Thyroid gland (tissue), 4 donors: ENCODE data around the gene THRSP. TPM values are rescaled to one million over a fixed set of nuclear protein-coding genes. Genes with fewer than 3 reads are reported as not detected.
"Not testable (repeated sequence)": the region's sequence is repeated elsewhere in the genome, so short reads cannot be mapped to it uniquely, and the experiment has no call there.

Source experiments
- DNase-seq, 2 donors: peaks; one replicate each; pipeline ENCODE4 v3.0.0-alpha.2; 2019
- H3K27ac ChIP-seq, 3 donors: fragments of 200-600 bp; sonication (generic); 1 replicate in 2 of 3; 2 replicates in 1 of 3; pipeline ENCODE4 v1.5.1; 2016 to 2019; ENCODE audit warnings: mild to moderate bottlenecking in 1 of 3, moderate library complexity in 1 of 3
- H3K27me3 ChIP-seq: fragments of 200-600 bp; sonication (generic); one replicate; pipeline ENCODE4 v1.5.1; 2019
- H3K36me3 ChIP-seq, 2 donors: fragments of 200-600 bp; sonication (generic); one replicate each; pipeline ENCODE4 v1.5.1; 2016 to 2019
- H3K4me1 ChIP-seq, 2 donors: fragments of 200-600 bp; sonication (generic); one replicate each; pipeline ENCODE4 v1.5.1; 2017 to 2019
- H3K4me3 ChIP-seq, 3 donors: fragments of 200-600 bp; sonication (generic); replicated peaks in 1 of 3; 1 replicate in 2 of 3; 2 replicates in 1 of 3; pipeline ENCODE4 v1.5.1; 2016; ENCODE audit warnings: mild to moderate bottlenecking in 1 of 3
- H3K9me3 ChIP-seq: fragments of 200-600 bp; sonication (generic); one replicate; pipeline ENCODE4 v1.5.1; 2017
- CTCF ChIP-seq, 6 experiments: fragments of 200-600 bp in 3 of 6; fragments of 450-650 bp in 3 of 6; sonication (generic) in 3 of 6; IDR thresholded peaks; one replicate each; pipeline ENCODE4 v1.5.1; 2016 to 2019; ENCODE audit warnings: antibody characterized with exemption in 6 of 6, mild to moderate bottlenecking in 2 of 6, inconsistent platforms in 1 of 6, moderate library complexity in 1 of 6
- POLR2A ChIP-seq, 2 donors: fragments of 450-650 bp; IDR thresholded peaks; one replicate each; pipeline ENCODE4 v1.6.1; 2017; ENCODE audit warnings: antibody characterized with exemption in 2 of 2, mild to moderate bottlenecking in 2 of 2, moderate library complexity in 1 of 2
- WGBS, 2 donors: methylation state at CpG; one replicate each; pipeline ENCODE4 v1.1.5; 2017; 5-methylcytosine and 5-hydroxymethylcytosine counted together
- intact Hi-C: fragments of 100-400 bp; cut with DNase I; formaldehyde crosslinking; loops from one replicate; pipeline ENCODE4 v1.15.1; 2023
- total RNA-seq, 4 donors: library from RNA; depleted of rRNA; stranded (reverse); fragments of >200 nt; gene quantifications; one replicate each; pipeline ENCODE4 v1.2.3, GENCODE V29; 2016

Gene THRSP
- total RNA-seq, 4 donors from 2014 or later: 0.67 to 7.2 (median 2.8) TPM; not detected in 1

GRCh38 chr11:78039919-78040671 lies 23.6 kb upstream of the THRSP start:
- no peak overlapping the region for H3K4me3 ChIP-seq
- TF ChIP-seq POLR2A (IDR thresholded peaks at IDR 0.05): no peak
- no peak for TF ChIP-seq CTCF (IDR thresholded peaks at IDR 0.05)
- intact Hi-C loops: no loop called here
- WGBS, 2 donors: 18 to 19% methylated on average over 7 of the region's 7 CpGs
- no peaks in the 10 kb centered on the region for H3K36me3 ChIP-seq
- no peaks in the 10 kb centered on the region for H3K27me3 ChIP-seq
- H3K27ac ChIP-seq: peak overlapping the region; percentile 66 to 82 (median 68)
- DNase-seq: peak; percentile 81 to 85
- H3K4me1 ChIP-seq: peaks cover 14 to 25% of the 10 kb centered on the region in 2 donors
- no peaks in the 10 kb centered on the region for H3K9me3 ChIP-seq

- Histone ChIP-seq H3K27ac (peak overlapping the region; percentile 66 to 82 (median 68)), H3K36me3 (no peaks in the 10 kb centered on the region), H3K27me3 (no peaks in the 10 kb centered on the region), H3K4me3 (no peak overlapping the region), H3K9me3 (no peaks in the 10 kb centered on the region), H3K4me1 (peaks cover 14 to 32% of the 10 kb centered on the region in 2 donors)
- TF ChIP-seq POLR2A (IDR thresholded peaks at IDR 0.05) (no peak), CTCF (IDR thresholded peaks at IDR 0.05) (no peak)
- intact Hi-C loops: no loop called here
- WGBS, 2 donors: 72 to 78% methylated on average over 15 of the region's 15 CpGs
- DNase-seq: peak; percentile 47 to 51
These were observed 22.8 kb upstream of the THRSP start for GRCh38 chr11:78040691-78041379.

GRCh38 chr11:78041380-78041719 lies 22.3 kb upstream of the THRSP start:
- WGBS, 2 donors: 95 to 98% methylated on average over 8 of the region's 8 CpGs

GRCh38 chr11:78041843-78042440 lies 21.7 kb upstream of the THRSP start:
- H3K4me1 ChIP-seq: peaks cover 14 to 39% of the 10 kb centered on the region in 2 donors

More at GRCh38 chr11:78041380-78041719, 22.3 kb upstream of the THRSP start:
- H3K4me1 ChIP-seq: peaks cover 14 to 37% of the 10 kb centered on the region in 2 donors
- DNase-seq, H3K4me3 ChIP-seq, H3K36me3 ChIP-seq, H3K9me3 ChIP-seq, H3K27ac ChIP-seq, intact Hi-C loops, H3K27me3 ChIP-seq: not testable (repeated sequence)

GRCh38 chr11:78044706-78045105 lies 19.0 kb upstream of the THRSP start:
- TF ChIP-seq CTCF (IDR thresholded peaks at IDR 0.05): no peak
- no peak for TF ChIP-seq POLR2A (IDR thresholded peaks at IDR 0.05)
- Histone ChIP-seq H3K4me1 (peaks cover 20 to 34% of the 10 kb centered on the region in 2 donors), H3K4me3 (no peak overlapping the region), H3K27ac (no peak overlapping the region), H3K27me3 (no peaks in the 10 kb centered on the region), H3K36me3 (no peaks in the 10 kb centered on the region), H3K9me3 (no peaks in the 10 kb centered on the region)
- intact Hi-C loops: no loop called here
- WGBS, 2 donors: 34 to 62% methylated on average over 5 of the region's 5 CpGs
- peak; percentile 21 to 72 for DNase-seq

More at GRCh38 chr11:78041843-78042440, 21.7 kb upstream of the THRSP start:
- Histone ChIP-seq H3K4me3 (no peak overlapping the region), H3K27ac (no peak overlapping the region), H3K9me3 (no peaks in the 10 kb centered on the region), H3K27me3 (no peaks in the 10 kb centered on the region), H3K36me3 (no peaks in the 10 kb centered on the region)
- intact Hi-C loops: no loop called here
- no peak for TF ChIP-seq CTCF (IDR thresholded peaks at IDR 0.05)
- no peak for TF ChIP-seq POLR2A (IDR thresholded peaks at IDR 0.05)
- 82 to 89% methylated on average over 14 of the region's 14 CpGs for WGBS, 2 donors
- peak; percentile 15 to 45 for DNase-seq
